Liver (tissue), 9 donors: ENCODE measurements around the gene ENOX1. TPM values are rescaled to one million over a fixed set of nuclear protein-coding genes. Genes with fewer than 3 reads are reported as not detected.

ENCODE experiments used
- DNase-seq: peaks from one replicate; pipeline ENCODE4 v3.0.0-alpha.2; 2017; ENCODE audit warnings: low spot score
- H3K27ac ChIP-seq, 2 donors: one replicate each; pipeline ENCODE4 v1.7.0; 2013; ENCODE audit warnings: inconsistent platforms in 2 of 2, low read length in 2 of 2, control low read depth in 1 of 2, low read depth in 1 of 2, mild to moderate bottlenecking in 1 of 2
- H3K27me3 ChIP-seq, 4 donors: one replicate each; pipeline versions ENCODE4 v1.6.1 to v1.7.0; 2013; ENCODE audit warnings: low read length in 3 of 4, inconsistent platforms in 1 of 4, mild to moderate bottlenecking in 1 of 4, moderate library complexity in 1 of 4; ENCODE audit not compliant: control insufficient read depth in 4 of 4, insufficient read depth in 4 of 4
- H3K36me3 ChIP-seq, 4 donors: one replicate each; pipeline versions ENCODE4 v1.6.1 to v1.7.0; 2013; ENCODE audit warnings: low read length in 3 of 4, mild to moderate bottlenecking in 3 of 4, low read depth in 1 of 4, moderate library complexity in 1 of 4; ENCODE audit not compliant: control insufficient read depth in 4 of 4, insufficient read depth in 3 of 4
- H3K4me1 ChIP-seq, 4 donors: one replicate each; pipeline versions ENCODE4 v1.6.1 to v1.7.0; 2013; ENCODE audit warnings: low read length in 3 of 4, mild to moderate bottlenecking in 3 of 4, moderate library complexity in 1 of 4; ENCODE audit not compliant: control insufficient read depth in 4 of 4, insufficient read depth in 4 of 4
- H3K4me3 ChIP-seq, 3 donors: one replicate each; pipeline versions ENCODE4 v1.6.1 to v1.7.0; 2013; ENCODE audit warnings: low read length in 3 of 3, control low read depth in 1 of 3, low read depth in 1 of 3, mild to moderate bottlenecking in 1 of 3
- H3K9ac ChIP-seq, 2 donors: one replicate each; pipeline ENCODE4 v1.7.0; 2013; ENCODE audit warnings: low read length in 2 of 2, mild to moderate bottlenecking in 2 of 2, moderate library complexity in 2 of 2, control low read depth in 1 of 2, low read depth in 1 of 2
- H3K9me3 ChIP-seq, 4 donors: one replicate each; pipeline versions ENCODE4 v1.6.1 to v1.7.0; 2013; ENCODE audit warnings: low read length in 3 of 4; ENCODE audit not compliant: control insufficient read depth in 4 of 4
- FOXA1 ChIP-seq: IDR thresholded peaks from 2 replicates; pipeline ENCODE4 v1.6.1; 2016; ENCODE audit warnings: antibody characterized with exemption
- FOXA2 ChIP-seq: IDR thresholded peaks from 2 replicates; pipeline ENCODE4 v1.6.1; 2016; ENCODE audit warnings: antibody characterized with exemption
- GABPA ChIP-seq, 2 donors: IDR thresholded peaks in 1 of 2; conservative IDR thresholded peaks in 1 of 2; 2 replicates each; pipeline ENCODE4 v1.6.1; 2016; ENCODE audit warnings: antibody characterized with exemption in 2 of 2, mild to moderate bottlenecking in 1 of 2, moderate library complexity in 1 of 2
- HNF4A ChIP-seq, 2 donors: conservative IDR thresholded peaks; 2 replicates each; pipeline ENCODE4 v1.6.1; 2016; ENCODE audit warnings: antibody characterized with exemption in 2 of 2, mild to moderate bottlenecking in 2 of 2
- HNF4G ChIP-seq: IDR thresholded peaks from 2 replicates; pipeline ENCODE4 v1.6.1; 2016; ENCODE audit warnings: antibody characterized with exemption
- JUND ChIP-seq, 2 donors: IDR thresholded peaks; 2 replicates each; pipeline ENCODE4 v1.6.1; 2016; ENCODE audit warnings: antibody characterized with exemption in 2 of 2
- NR2F2 ChIP-seq: IDR thresholded peaks from 2 replicates; pipeline ENCODE4 v1.6.1; 2016; ENCODE audit warnings: antibody characterized with exemption
- RAD21 ChIP-seq, 2 donors: IDR thresholded peaks; 2 replicates each; pipeline ENCODE4 v1.6.1; 2016; ENCODE audit warnings: antibody characterized with exemption in 2 of 2, mild to moderate bottlenecking in 2 of 2
- REST ChIP-seq: IDR thresholded peaks from 2 replicates; pipeline ENCODE4 v1.6.1; 2016; ENCODE audit warnings: antibody characterized with exemption, mild to moderate bottlenecking
- RXRA ChIP-seq, 2 donors: IDR thresholded peaks; 2 replicates each; pipeline ENCODE4 v1.6.1; 2017 to 2018; ENCODE audit warnings: antibody characterized with exemption in 2 of 2, mild to moderate bottlenecking in 1 of 2
- SP1 ChIP-seq: IDR thresholded peaks from 2 replicates; pipeline ENCODE4 v1.6.1; 2018; ENCODE audit warnings: antibody characterized with exemption, mild to moderate bottlenecking
- TAF1 ChIP-seq: conservative IDR thresholded peaks from 2 replicates; pipeline ENCODE4 v1.6.1; 2016; ENCODE audit warnings: antibody characterized with exemption, mild to moderate bottlenecking
- YY1 ChIP-seq: IDR thresholded peaks from 2 replicates; pipeline ENCODE4 v1.6.1; 2016; ENCODE audit warnings: antibody characterized with exemption, mild to moderate bottlenecking
- WGBS: extraction: QIAGEN DNeasy Blood & Tissue Kit; methylation state at CpG from one replicate; pipeline ENCODE4 v1.1.7; 2013; 5-methylcytosine and 5-hydroxymethylcytosine counted together
- polyA plus RNA-seq, 2 donors: library from polyadenylated mRNA; stranded (reverse) in 1 of 2; unstranded in 1 of 2; fragments of 200-250 nt in 1 of 2; fragments of >200 nt in 1 of 2; fragmentation: Nextera tagmentation in 1 of 2; extraction: Ambion mirVana in 1 of 2; gene quantifications; one replicate each; pipeline versions ENCODE4 v1.2.1 to v1.2.3, GENCODE V29; 2013 to 2015
- total RNA-seq, 2 donors: library from RNA; depleted of rRNA; stranded (reverse); fragments of >200 nt; gene quantifications; one replicate each; pipeline ENCODE4 v1.2.3, GENCODE V29; 2014
- TF ChIP-seq, protein P1 (sequence below): IDR thresholded peaks from 2 replicates; pipeline ENCODE4 v1.6.1; 2016; ENCODE audit warnings: antibody characterized with exemption
- TF ChIP-seq, protein P2 (sequence below): fragments of 150-350 bp; IDR thresholded peaks from 2 replicates; pipeline ENCODE4 v1.5.1; 2017; ENCODE audit warnings: improper control_type of control experiment, low read depth, low read length; ENCODE audit not compliant: missing input control
- TF ChIP-seq, protein P3 (sequence below): IDR thresholded peaks from 2 replicates; pipeline ENCODE4 v1.6.1; 2016; ENCODE audit warnings: antibody characterized with exemption
- donor health status: healthy.
- donor health status: healthy.
- donor health status: healthy.
- donor health status: healthy.
- donor health status: healthy.

Gene ENOX1
- total and polyA plus RNA-seq, 4 donors = 0.02 to 0.33 (median 0.08) TPM; not detected in 1

- TF ChIP-seq SP1 = no peak
- no peak for TF ChIP-seq TAF1
- no peak for TF ChIP-seq RXRA (IDR thresholded peaks at IDR 0.05)
- TF ChIP-seq REST = no peak
- no peak for DNase-seq
- Histone ChIP-seq H3K27me3 (no peaks in the 10 kb centered on the region), H3K9ac (no peak overlapping the region), H3K4me3 (no peak overlapping the region), H3K27ac (no peak overlapping the region), H3K36me3 (no peaks in the 10 kb centered on the region), H3K9me3 (no peaks in the 10 kb centered on the region), H3K4me1 (no peaks in the 10 kb centered on the region)
- WGBS = 61% methylated on average over 4 of the region's 4 CpGs
These were observed 360.4 kb downstream of the ENOX1 start for GRCh38 chr13:43426355-43426754.

GRCh38 chr13:43425234-43425633, 361.5 kb downstream of the ENOX1 start:
- WGBS = 81% methylated on average over 1 of the region's 1 CpG
- Histone ChIP-seq H3K36me3 (no peaks in the 10 kb centered on the region), H3K9me3 (peaks cover 0 to 1% (median 0%) of the 10 kb centered on the region in 4 donors), H3K27me3 (no peaks in the 10 kb centered on the region), H3K4me3 (no peak overlapping the region), H3K9ac (no peak overlapping the region), H3K27ac (no peak overlapping the region), H3K4me1 (no peaks in the 10 kb centered on the region)
- TF ChIP-seq YY1 (no peak), HNF4A (conservative IDR thresholded peaks at IDR 0.05) (no peak), NR2F2 (no peak), REST (no peak), SP1 (no peak), FOXA2 (no peak), HNF4G (no peak), JUND (IDR thresholded peaks at IDR 0.05) (no peak), FOXA1 (no peak), RAD21 (IDR thresholded peaks at IDR 0.05) (no peak), GABPA (IDR thresholded peaks at IDR 0.05 in 1 of 2, conservative IDR thresholded peaks at IDR 0.05 in 1 of 2) (no peak), RXRA (IDR thresholded peaks at IDR 0.05) (no peak)
- TF ChIP-seq, protein P1, sequence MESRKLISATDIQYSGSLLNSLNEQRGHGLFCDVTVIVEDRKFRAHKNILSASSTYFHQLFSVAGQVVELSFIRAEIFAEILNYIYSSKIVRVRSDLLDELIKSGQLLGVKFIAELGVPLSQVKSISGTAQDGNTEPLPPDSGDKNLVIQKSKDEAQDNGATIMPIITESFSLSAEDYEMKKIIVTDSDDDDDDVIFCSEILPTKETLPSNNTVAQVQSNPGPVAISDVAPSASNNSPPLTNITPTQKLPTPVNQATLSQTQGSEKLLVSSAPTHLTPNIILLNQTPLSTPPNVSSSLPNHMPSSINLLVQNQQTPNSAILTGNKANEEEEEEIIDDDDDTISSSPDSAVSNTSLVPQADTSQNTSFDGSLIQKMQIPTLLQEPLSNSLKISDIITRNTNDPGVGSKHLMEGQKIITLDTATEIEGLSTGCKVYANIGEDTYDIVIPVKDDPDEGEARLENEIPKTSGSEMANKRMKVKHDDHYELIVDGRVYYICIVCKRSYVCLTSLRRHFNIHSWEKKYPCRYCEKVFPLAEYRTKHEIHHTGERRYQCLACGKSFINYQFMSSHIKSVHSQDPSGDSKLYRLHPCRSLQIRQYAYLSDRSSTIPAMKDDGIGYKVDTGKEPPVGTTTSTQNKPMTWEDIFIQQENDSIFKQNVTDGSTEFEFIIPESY = no peak
- TF ChIP-seq, protein P2, sequence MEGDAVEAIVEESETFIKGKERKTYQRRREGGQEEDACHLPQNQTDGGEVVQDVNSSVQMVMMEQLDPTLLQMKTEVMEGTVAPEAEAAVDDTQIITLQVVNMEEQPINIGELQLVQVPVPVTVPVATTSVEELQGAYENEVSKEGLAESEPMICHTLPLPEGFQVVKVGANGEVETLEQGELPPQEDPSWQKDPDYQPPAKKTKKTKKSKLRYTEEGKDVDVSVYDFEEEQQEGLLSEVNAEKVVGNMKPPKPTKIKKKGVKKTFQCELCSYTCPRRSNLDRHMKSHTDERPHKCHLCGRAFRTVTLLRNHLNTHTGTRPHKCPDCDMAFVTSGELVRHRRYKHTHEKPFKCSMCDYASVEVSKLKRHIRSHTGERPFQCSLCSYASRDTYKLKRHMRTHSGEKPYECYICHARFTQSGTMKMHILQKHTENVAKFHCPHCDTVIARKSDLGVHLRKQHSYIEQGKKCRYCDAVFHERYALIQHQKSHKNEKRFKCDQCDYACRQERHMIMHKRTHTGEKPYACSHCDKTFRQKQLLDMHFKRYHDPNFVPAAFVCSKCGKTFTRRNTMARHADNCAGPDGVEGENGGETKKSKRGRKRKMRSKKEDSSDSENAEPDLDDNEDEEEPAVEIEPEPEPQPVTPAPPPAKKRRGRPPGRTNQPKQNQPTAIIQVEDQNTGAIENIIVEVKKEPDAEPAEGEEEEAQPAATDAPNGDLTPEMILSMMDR = no peak
- TF ChIP-seq, protein P3, sequence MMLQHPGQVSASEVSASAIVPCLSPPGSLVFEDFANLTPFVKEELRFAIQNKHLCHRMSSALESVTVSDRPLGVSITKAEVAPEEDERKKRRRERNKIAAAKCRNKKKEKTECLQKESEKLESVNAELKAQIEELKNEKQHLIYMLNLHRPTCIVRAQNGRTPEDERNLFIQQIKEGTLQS = no peak
- DNase-seq = no peak
